GM12801 (cell line): ENCODE data around the gene ABCA7.

ENCODE experiments used
- CTCF ChIP-seq: IDR thresholded peaks from one replicate; pipeline ENCODE4 v1.5.1; 2011; ENCODE audit warnings: control low read depth; ENCODE audit not compliant: insufficient read length; ENCODE audit errors: extremely low read depth

ABCA7 gene

GRCh38 chr19:1000591-1001537 is 39.0 kb upstream of the ABCA7 start:
- TF ChIP-seq CTCF: no peak

- TF ChIP-seq CTCF: no peak
Observed at GRCh38 chr19:1001538-1002166, 38.3 kb upstream of the ABCA7 start.

- no peak for TF ChIP-seq CTCF
Observed at GRCh38 chr19:1002600-1002999, 37.3 kb upstream of the ABCA7 start.

- TF ChIP-seq CTCF: no peak
Observed at GRCh38 chr19:1003283-1003682, 36.6 kb upstream of the ABCA7 start.

- TF ChIP-seq CTCF: no peak
Observed at GRCh38 chr19:1004204-1004802, 35.6 kb upstream of the ABCA7 start.

- no peak for TF ChIP-seq CTCF
Observed at GRCh38 chr19:1004803-1005664, 34.9 kb upstream of the ABCA7 start.
